HFFc6 (cell line): ENCODE results near the gene GPR160. TPM values are rescaled to one million over a fixed set of nuclear protein-coding genes. Genes with fewer than 3 reads are reported as not detected.

Source experiments
- DNase-seq: peaks from one replicate; pipeline ENCODE4 v3.0.0-alpha.2; 2018
- H3K27ac Mint-ChIP-seq: 2 replicates; pipeline ENCODE4 v1.8.0; 2020; ENCODE audit warnings: mild to moderate bottlenecking, mixed read lengths
- H3K27me3 Mint-ChIP-seq: 2 replicates; pipeline ENCODE4 v1.8.0; 2021; ENCODE audit warnings: mild to moderate bottlenecking, moderate library complexity, mixed read lengths; ENCODE audit not compliant: insufficient read depth
- H3K36me3 Mint-ChIP-seq: 2 replicates; pipeline ENCODE4 v1.8.0; 2021; ENCODE audit warnings: low read depth, mixed read lengths
- H3K4me1 Mint-ChIP-seq: 2 replicates; pipeline ENCODE4 v1.8.0; 2020; ENCODE audit warnings: low read depth, mixed read lengths
- H3K4me3 Mint-ChIP-seq: 2 replicates; pipeline ENCODE4 v1.8.0; 2020; ENCODE audit warnings: mild to moderate bottlenecking, moderate library complexity, mixed read lengths
- H3K9me3 Mint-ChIP-seq: 2 replicates; pipeline ENCODE4 v1.8.0; 2020; ENCODE audit warnings: mild to moderate bottlenecking, mixed read lengths
- CTCF ChIP-seq: fragments of 200-600 bp; sonication (generic); IDR thresholded peaks from 2 replicates; pipeline ENCODE4 v1.5.0; 2021; ENCODE audit warnings: antibody characterized with exemption, mild to moderate bottlenecking
- total RNA-seq, 6 experiments: library from RNA; stranded (reverse); fragmentation: NEBNext Ultra II Directional; extraction: Animal tissue kit (Norgen Biotek cat#: 25700); gene quantifications; 2 replicates in 1 of 6; 3 replicates in 5 of 6; pipeline ENCODE4 v1.2.3, GENCODE V29; 2021

The GPR160 gene
- total RNA-seq, 6 experiments from 2014 or later, result 0.10 to 0.23 (median 0.19) TPM; not detected in 3

- DNase-seq, result no peak
- no peaks in the 10 kb centered on the region for H3K36me3 Mint-ChIP-seq
- no peaks in the 10 kb centered on the region for H3K9me3 Mint-ChIP-seq
- no peaks in the 10 kb centered on the region for H3K4me1 Mint-ChIP-seq
- H3K27me3 Mint-ChIP-seq, result peaks cover 6% of the 10 kb centered on the region
- no peak overlapping the region for H3K4me3 Mint-ChIP-seq
- TF ChIP-seq CTCF, result no peak
- no peak overlapping the region for H3K27ac Mint-ChIP-seq
These were observed 26.3 kb downstream of the GPR160 start for GRCh38 chr3:170064108-170064507.

- no peak for TF ChIP-seq CTCF
- Mint-ChIP-seq H3K4me1 (peaks cover 15% of the 10 kb centered on the region; the same call in 1 of the 2 replicates), H3K4me3 (no peak overlapping the region), H3K27ac (no peak overlapping the region), H3K9me3 (no peaks in the 10 kb centered on the region), H3K36me3 (peaks cover 27% of the 10 kb centered on the region), H3K27me3 (peaks cover 3% of the 10 kb centered on the region)
- no peak for DNase-seq
These were observed 37.8 kb downstream of the GPR160 start for GRCh38 chr3:170075441-170076091.

GRCh38 chr3:170076715-170077238 is 39.0 kb downstream of the GPR160 start:
- no peak for TF ChIP-seq CTCF
- DNase-seq, result peak; percentile 59

GRCh38 chr3:170077361-170077760 is 39.6 kb downstream of the GPR160 start:
- H3K27me3 Mint-ChIP-seq, result peaks cover under 1% of the 10 kb centered on the region
- H3K4me1 Mint-ChIP-seq, result peaks cover 33% of the 10 kb centered on the region
- DNase-seq, result no peak
- no peak overlapping the region for H3K4me3 Mint-ChIP-seq
- no peaks in the 10 kb centered on the region for H3K9me3 Mint-ChIP-seq
- peaks cover 38% of the 10 kb centered on the region for H3K36me3 Mint-ChIP-seq
- no peak for TF ChIP-seq CTCF
- no peak overlapping the region for H3K27ac Mint-ChIP-seq

More at GRCh38 chr3:170076715-170077238, 39.0 kb downstream of the GPR160 start:
- Mint-ChIP-seq H3K27me3 (peaks cover 2% of the 10 kb centered on the region), H3K36me3 (peaks cover 38% of the 10 kb centered on the region), H3K9me3 (no peaks in the 10 kb centered on the region), H3K4me3 (no peak overlapping the region), H3K4me1 (peaks cover 27% of the 10 kb centered on the region), H3K27ac (peak overlapping the region; percentile 26; the same call in 1 of the 2 replicates)

GRCh38 chr3:170078620-170079281 is 41.0 kb downstream of the GPR160 start:
- H3K4me1 Mint-ChIP-seq, result peaks cover 33% of the 10 kb centered on the region
- peaks cover 40% of the 10 kb centered on the region for H3K36me3 Mint-ChIP-seq
- peak; percentile 34; the same call in 1 of the 2 replicates for TF ChIP-seq CTCF
- H3K9me3 Mint-ChIP-seq, result no peaks in the 10 kb centered on the region
- H3K27ac Mint-ChIP-seq, result no peak overlapping the region
- DNase-seq, result no peak
- H3K4me3 Mint-ChIP-seq, result no peak overlapping the region
- no peaks in the 10 kb centered on the region; the same call in none of the 2 replicates for H3K27me3 Mint-ChIP-seq
